Amniotic epithelial cell (primary cell): ENCODE data around the gene NOL7.

Experiments
- DNase-seq: peaks from one replicate; pipeline ENCODE4 v3.0.0-alpha.2; 2010; ENCODE audit warnings: low read depth

NOL7 gene

GRCh38 chr6:13614926-13615791, at the start of gene NOL7:
NOL7 (plus strand) TSS chr6:13615335; CDS start chr6:13615359, 24 bp downstream.
- DNase-seq: peak; percentile 97

- DNase-seq: no peak
Measured at GRCh38 chr6:13565921-13566320, 49.2 kb upstream of the NOL7 start.

- no peak for DNase-seq
Measured at GRCh38 chr6:13566500-13566899, 48.6 kb upstream of the NOL7 start.

GRCh38 chr6:13568970-13569369, 46.2 kb upstream of the NOL7 start:
- DNase-seq: no peak

- DNase-seq: no peak
Measured at GRCh38 chr6:13572240-13572639, 42.9 kb upstream of the NOL7 start.

- DNase-seq: no peak
Measured at GRCh38 chr6:13572951-13573654, 42.0 kb upstream of the NOL7 start.

- DNase-seq: peak; percentile 12
Measured at GRCh38 chr6:13573669-13574110, 41.4 kb upstream of the NOL7 start.

- DNase-seq: peak; percentile 87
Measured at GRCh38 chr6:13574149-13574570, 41.0 kb upstream of the NOL7 start.

- peak; percentile 76 for DNase-seq
Measured at GRCh38 chr6:13574571-13575376, 40.4 kb upstream of the NOL7 start, which contains the start of gene SIRT5. SIRT5 (plus strand) TSS chr6:13574601; CDS start chr6:13584111, 9,510 bp downstream.

GRCh38 chr6:13575377-13575775, 39.8 kb upstream of the NOL7 start:
- DNase-seq: no peak

- DNase-seq: no peak
Measured at GRCh38 chr6:13576017-13576416, 39.1 kb upstream of the NOL7 start.

GRCh38 chr6:13577926-13578325, 37.2 kb upstream of the NOL7 start:
- DNase-seq: no peak

- DNase-seq: no peak
Measured at GRCh38 chr6:13579911-13580310, 35.2 kb upstream of the NOL7 start.

GRCh38 chr6:13581700-13582229, 33.4 kb upstream of the NOL7 start:
- no peak for DNase-seq

- DNase-seq: peak; percentile 29
Measured at GRCh38 chr6:13586603-13587542, 28.3 kb upstream of the NOL7 start.

GRCh38 chr6:13589801-13590200, 25.3 kb upstream of the NOL7 start:
- no peak for DNase-seq

GRCh38 chr6:13590574-13591153, 24.5 kb upstream of the NOL7 start:
- no peak for DNase-seq

- no peak for DNase-seq
Measured at GRCh38 chr6:13591205-13591921, 23.8 kb upstream of the NOL7 start.

- DNase-seq: peak; percentile 27
Measured at GRCh38 chr6:13593103-13593502, 22.0 kb upstream of the NOL7 start.

- DNase-seq: peak; percentile 76
Measured at GRCh38 chr6:13593720-13594119, 21.4 kb upstream of the NOL7 start.
